ENCODE measurements around the gene FNDC3B. TPM values are rescaled to one million over a fixed set of nuclear protein-coding genes. Genes with fewer than 3 reads are reported as not detected.

The FNDC3B gene
- total and polyA plus RNA-seq, 2 donors (not counting 1 experiment from before 2014, with no cell fraction given), result 1.2 to 9.2 TPM

GRCh38 chr3:172021859-172022258, 17.5 kb upstream of the FNDC3B start:
- intact Hi-C loops (cut with micrococcal nuclease), result no loop called here
- H3K36me3 ChIP-seq (replicated peaks in 1 of 2; ENCODE audit: control extremely low read depth in 1 of 2, control insufficient read depth in 1 of 2, extremely low read depth in 1 of 2, insufficient read depth in 2 of 2, low read length in 1 of 2), result no peaks in the 10 kb centered on the region
- DNase-seq, result no peak
- Mint-ChIP-seq H3K4me3 (no peak overlapping the region), H3K9me3 (ENCODE audit: insufficient read depth) (no peaks in the 10 kb centered on the region), H3K27ac (no peak overlapping the region), H3K4me1 (no peaks in the 10 kb centered on the region), H3K27me3 (peaks cover 10% of the 10 kb centered on the region)
- H3K27me3 ChIP-seq (replicated peaks in 1 of 4; ENCODE audit: control extremely low read depth in 1 of 4, control insufficient read depth in 3 of 4, insufficient read depth in 4 of 4, low read length in 3 of 4), result no peaks in the 10 kb centered on the region
- H3K27ac ChIP-seq (ENCODE audit: low read length in 2 of 2), result no peak overlapping the region
- no peak overlapping the region for H2AFZ ChIP-seq (ENCODE audit: insufficient read depth, low read depth, low read length, poor library complexity, severe bottlenecking)
- H3K9me3 ChIP-seq (ENCODE audit: control extremely low read depth in 1 of 3, control insufficient read depth in 2 of 3, insufficient read depth in 1 of 3, low read length in 2 of 3), result no peaks in the 10 kb centered on the region
- no peak for ATAC-seq (ENCODE audit: low read depth)
- POLR2A ChIA-PET, result no interaction called here
- 100% methylated on average over 2 of the region's 4 CpGs for WGBS (ENCODE audit: insufficient coverage)
- H3K4me3 ChIP-seq (ENCODE audit: control extremely low read depth in 1 of 5, extremely low read depth in 1 of 5, insufficient read depth in 1 of 5, low read depth in 2 of 5, low read length in 4 of 5), result no peak overlapping the region
- no peaks in the 10 kb centered on the region for H3K4me1 ChIP-seq (ENCODE audit: control insufficient read depth in 2 of 2, insufficient read depth in 2 of 2, low read length in 2 of 2)
- H3K79me2 ChIP-seq (ENCODE audit: control insufficient read depth, insufficient read depth, low read length), result no peaks in the 10 kb centered on the region
- H3K9ac ChIP-seq (ENCODE audit: low read length), result no peak overlapping the region
- H3K4me2 ChIP-seq (replicated peaks; ENCODE audit: low read depth, low read length, poor library complexity, severe bottlenecking), result no peak overlapping the region
- no peak for TF ChIP-seq EZH2 (IDR thresholded peaks at IDR 0.05; ENCODE audit: borderline replicate concordance, insufficient read depth, low read depth, low read length, poor library complexity, severe bottlenecking)
- TF ChIP-seq CTCF (IDR thresholded peaks at IDR 0.05), result no peak
- CTCF ChIA-PET, result no interaction called here
- no peaks in the 10 kb centered on the region for H4K20me1 ChIP-seq (ENCODE audit: control insufficient read depth, insufficient read depth, low read length, poor library complexity, severe bottlenecking)

DNA sequence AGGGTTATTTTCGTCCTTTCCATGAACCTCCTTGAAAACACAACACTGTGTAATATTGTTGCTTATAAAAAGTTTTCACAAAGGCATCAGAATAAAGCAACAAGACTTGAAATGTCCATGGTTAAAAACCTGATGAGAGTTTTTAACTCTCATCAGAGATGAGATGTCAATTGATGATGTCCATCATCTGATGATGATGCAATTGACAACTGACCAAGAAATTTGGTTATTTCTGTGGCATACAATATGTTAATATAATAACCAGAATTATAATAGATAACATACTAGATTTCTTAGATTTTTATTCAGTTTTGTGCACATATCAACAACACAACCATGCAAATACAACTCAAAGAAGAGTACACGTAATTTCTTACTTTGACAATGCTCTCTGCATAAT, 15.5 kb upstream of the FNDC3B start:
- H3K4me3 ChIP-seq (ENCODE audit: control extremely low read depth in 1 of 5, extremely low read depth in 1 of 5, insufficient read depth in 1 of 5, low read depth in 2 of 5, low read length in 4 of 5), result no peak overlapping the region
- ChIA-PET CTCF (no interaction called here), POLR2A (no interaction called here)
- H3K27ac Mint-ChIP-seq, result no peak overlapping the region
- H3K79me2 ChIP-seq (ENCODE audit: control insufficient read depth, insufficient read depth, low read length), result no peaks in the 10 kb centered on the region
- DNase-seq (no peak), ATAC-seq (ENCODE audit: low read depth) (no peak)
- no peak overlapping the region for H3K9ac ChIP-seq (ENCODE audit: low read length)
- H3K4me1 Mint-ChIP-seq, result no peaks in the 10 kb centered on the region
- no CpG with 5 or more reads among the region's 2 CpGs for WGBS (ENCODE audit: insufficient coverage)
- TF ChIP-seq EZH2 (IDR thresholded peaks at IDR 0.05; ENCODE audit: borderline replicate concordance, insufficient read depth, low read depth, low read length, poor library complexity, severe bottlenecking) (no peak), CTCF (IDR thresholded peaks at IDR 0.05) (no peak)
- no peaks in the 10 kb centered on the region for H3K36me3 ChIP-seq (replicated peaks in 1 of 2; ENCODE audit: control extremely low read depth in 1 of 2, control insufficient read depth in 1 of 2, extremely low read depth in 1 of 2, insufficient read depth in 2 of 2, low read length in 1 of 2)
- peaks cover 7% of the 10 kb centered on the region for H3K27me3 Mint-ChIP-seq
- H3K9me3 ChIP-seq (ENCODE audit: control extremely low read depth in 1 of 3, control insufficient read depth in 2 of 3, insufficient read depth in 1 of 3, low read length in 2 of 3), result no peaks in the 10 kb centered on the region
- intact Hi-C loops (cut with micrococcal nuclease), result no loop called here
- H3K4me1 ChIP-seq (ENCODE audit: control insufficient read depth in 2 of 2, insufficient read depth in 2 of 2, low read length in 2 of 2), result no peaks in the 10 kb centered on the region
- H3K27me3 ChIP-seq (replicated peaks in 1 of 4; ENCODE audit: control extremely low read depth in 1 of 4, control insufficient read depth in 3 of 4, insufficient read depth in 4 of 4, low read length in 3 of 4), result no peaks in the 10 kb centered on the region
- H3K9me3 Mint-ChIP-seq (ENCODE audit: insufficient read depth), result no peaks in the 10 kb centered on the region
- no peak overlapping the region for H2AFZ ChIP-seq (ENCODE audit: insufficient read depth, low read depth, low read length, poor library complexity, severe bottlenecking)
- H3K4me2 ChIP-seq (replicated peaks; ENCODE audit: low read depth, low read length, poor library complexity, severe bottlenecking), result no peak overlapping the region
- H4K20me1 ChIP-seq (ENCODE audit: control insufficient read depth, insufficient read depth, low read length, poor library complexity, severe bottlenecking), result no peaks in the 10 kb centered on the region
- H3K4me3 Mint-ChIP-seq, result no peak overlapping the region
- H3K27ac ChIP-seq (ENCODE audit: low read length in 2 of 2), result no peak overlapping the region

Measured in B cell (primary cell).